Endothelial cell of umbilical vein (primary cell): ENCODE results near the gene L2HGDH. TPM values are rescaled to one million over a fixed set of nuclear protein-coding genes. Genes with fewer than 3 reads are reported as not detected.

Source experiments
- BruUV-seq: library from RNA; stranded (reverse); fragments of 400-500 nt; replicated peaks from 2 replicates; lab custom pipeline; 2021; lab: Mats Ljungman, UMichigan
- CTCF ChIA-PET: fragments of 300-600, 350-600 bp; sonication (Branson Sonifier 250); formaldehyde crosslinking; loops from one replicate; lab custom pipeline; 2021; ENCODE audit warnings: antibody characterized with exemption, inconsistent platforms; lab: Charles Lee
- POLR2A ChIA-PET: fragments of 300-600, 350-600 bp; sonication (Branson Sonifier 250); formaldehyde crosslinking; loops from one replicate; lab custom pipeline; 2021; ENCODE audit warnings: antibody characterized with exemption, inconsistent platforms; lab: Charles Lee
- DNase-seq: peaks from one replicate; pipeline ENCODE4 v3.0.0-alpha.2; 2011; ENCODE audit warnings: low read depth, low spot score
- FAIRE-seq: peaks from 2 replicates; lab custom pipeline; 2011; peaks lifted over from hg19 to GRCh38; lab: Jason Lieb, UNC
- H2AFZ ChIP-seq: 2 replicates; pipeline ENCODE4 v1.6.0; 2012; ENCODE audit warnings: low read depth, low read length, control low read depth, inconsistent platforms
- H3K27ac ChIP-seq: 2 replicates; pipeline ENCODE4 v1.5.1; 2011; ENCODE audit warnings: low read depth, mild to moderate bottlenecking, control low read depth, low read length, moderate library complexity; ENCODE audit not compliant: insufficient read depth
- H3K27me3 ChIP-seq, 2 experiments: 2 replicates each; pipeline versions ENCODE4 v1.6.0 to v1.6.1; 2011; ENCODE audit warnings: low read length in 2 of 2, mixed read lengths in 1 of 2; ENCODE audit not compliant: control insufficient read depth in 2 of 2, insufficient read depth in 2 of 2
- H3K36me3 ChIP-seq, 2 experiments: 2 replicates in 1 of 2; 3 replicates in 1 of 2; pipeline ENCODE4 v1.5.1; 2011; ENCODE audit warnings: low read length in 2 of 2, mild to moderate bottlenecking in 1 of 2, moderate library complexity in 1 of 2; ENCODE audit not compliant: control insufficient read depth in 2 of 2, insufficient read depth in 2 of 2; ENCODE audit errors: extremely low read depth in 1 of 2
- H3K4me1 ChIP-seq: 3 replicates; pipeline ENCODE4 v1.5.1; 2011; ENCODE audit warnings: mild to moderate bottlenecking, low read length; ENCODE audit not compliant: control insufficient read depth, insufficient read depth; ENCODE audit errors: extremely low read depth
- H3K4me2 ChIP-seq: 2 replicates; pipeline ENCODE4 v1.6.1; 2011; ENCODE audit warnings: low read length, control low read depth, mixed read lengths; ENCODE audit not compliant: insufficient read depth
- H3K4me3 ChIP-seq, 3 experiments: fragments of 200-600 bp in 1 of 3; sonication (generic), shearing (Covaris generic) in 1 of 3; replicated peaks in 1 of 3; 2 replicates each; pipeline ENCODE4 v1.5.1; 2011 to 2016; ENCODE audit warnings: control low read depth in 3 of 3, low read length in 3 of 3, mild to moderate bottlenecking in 2 of 3, inconsistent platforms in 1 of 3, low read depth in 1 of 3, moderate library complexity in 1 of 3; ENCODE audit not compliant: insufficient read depth in 1 of 3
- H3K79me2 ChIP-seq: 2 replicates; pipeline ENCODE4 v1.6.0; 2012; ENCODE audit warnings: low read length, inconsistent platforms; ENCODE audit not compliant: control insufficient read depth, insufficient read depth
- H3K9ac ChIP-seq: replicated peaks from 2 replicates; pipeline ENCODE3; 2011; ENCODE audit warnings: low read length, control low read depth; ENCODE audit not compliant: insufficient read depth; ENCODE audit errors: extremely low read depth
- H3K9me1 ChIP-seq: replicated peaks from 3 replicates; pipeline ENCODE4 v1.6.0; 2011; ENCODE audit warnings: mild to moderate bottlenecking, low read length; ENCODE audit not compliant: control insufficient read depth, insufficient read depth; ENCODE audit errors: extremely low read depth
- H3K9me3 ChIP-seq: replicated peaks from 2 replicates; pipeline ENCODE4 v1.5.1; 2012; ENCODE audit warnings: low read length, inconsistent platforms; ENCODE audit not compliant: control insufficient read depth, insufficient read depth
- H4K20me1 ChIP-seq: replicated peaks from 2 replicates; pipeline ENCODE3; 2011; ENCODE audit warnings: mild to moderate bottlenecking, low read length; ENCODE audit not compliant: control insufficient read depth, insufficient read depth; ENCODE audit errors: extremely low read depth
- EZH2 ChIP-seq: IDR thresholded peaks from 2 replicates; pipeline ENCODE4 v1.6.1; 2012; ENCODE audit warnings: borderline replicate concordance, low read depth, mild to moderate bottlenecking, moderate library complexity, low read length, inconsistent platforms; ENCODE audit not compliant: severe bottlenecking
- FOS ChIP-seq: IDR thresholded peaks from 2 replicates; pipeline ENCODE4 v1.6.1; 2011; ENCODE audit warnings: mild to moderate bottlenecking, low read length, moderate library complexity, borderline replicate concordance; ENCODE audit not compliant: insufficient read depth
- GATA2 ChIP-seq: IDR thresholded peaks from 2 replicates; pipeline ENCODE4 v1.7.0; 2011; ENCODE audit warnings: low read depth, mild to moderate bottlenecking, moderate library complexity, mixed read lengths, low read length; ENCODE audit not compliant: insufficient read length, insufficient read depth
- JUN ChIP-seq: IDR thresholded peaks from 2 replicates; pipeline ENCODE4 v1.6.1; 2011; ENCODE audit warnings: borderline replicate concordance, low read depth; ENCODE audit not compliant: insufficient read length, insufficient read depth
- MYC ChIP-seq: IDR thresholded peaks from one replicate; pipeline ENCODE4 v1.6.1; 2011; ENCODE audit warnings: mild to moderate bottlenecking, low read depth, low read length
- POLR2A ChIP-seq: IDR thresholded peaks from 2 replicates; pipeline ENCODE4 v1.6.1; 2012; ENCODE audit warnings: low read depth, mild to moderate bottlenecking, control low read depth, low read length
- POLR2AphosphoS5 ChIP-seq: IDR thresholded peaks from 2 replicates; pipeline ENCODE4 v1.6.1; 2012; ENCODE audit warnings: low read depth, mild to moderate bottlenecking, control low read depth, low read length, moderate library complexity; ENCODE audit not compliant: insufficient read depth
- dilution Hi-C: fragments of 300-500 bp; cut with MboI; formaldehyde crosslinking; loops from one replicate; pipeline ENCODE4 v1.15.0; 2019; ENCODE audit warnings: low sequenced_read_pairs; ENCODE audit not compliant: extremely low pct_ligation_motif_present
- intact Hi-C: fragments of 100-400 bp; cut with micrococcal nuclease; formaldehyde crosslinking; loops from one replicate; pipeline ENCODE4 v1.10.0; 2022
- polyA plus RNA-seq, 4 experiments: library from polyadenylated mRNA; depleted of rRNA in 3 of 4; stranded (reverse) in 3 of 4; unstranded in 1 of 4; fragments of >200 nt; gene quantifications; 2 replicates each; pipeline versions ENCODE4 v1.2.1 to v1.2.3, GENCODE V29; 2011 to 2012; ENCODE audit warnings: missing spikeins in 1 of 4
- total RNA-seq: library from RNA; stranded (reverse); gene quantifications from 2 replicates; pipeline ENCODE4 v1.2.3, GENCODE V29; 2021
- TF ChIP-seq, protein P1 (sequence below), 2 donors: IDR thresholded peaks; 1 replicate in 1 of 2; 2 replicates in 1 of 2; pipeline ENCODE4 v1.5.1; 2011; ENCODE audit warnings: low read length in 2 of 2, mild to moderate bottlenecking in 2 of 2, moderate library complexity in 2 of 2, control low read depth in 1 of 2, inconsistent platforms in 1 of 2, low read depth in 1 of 2; ENCODE audit not compliant: insufficient read depth in 1 of 2; ENCODE audit errors: extremely low read depth in 1 of 2
- TF ChIP-seq, protein P2 (sequence below): IDR thresholded peaks from 2 replicates; pipeline ENCODE4 v1.6.1; 2011; ENCODE audit not compliant: insufficient read depth, insufficient read length

The L2HGDH gene
- total and polyA plus RNA-seq, 2 donors (not counting 3 experiments of a cell fraction or from before 2014, with no cell fraction given) = 2.5 to 5.3 TPM

DNA sequence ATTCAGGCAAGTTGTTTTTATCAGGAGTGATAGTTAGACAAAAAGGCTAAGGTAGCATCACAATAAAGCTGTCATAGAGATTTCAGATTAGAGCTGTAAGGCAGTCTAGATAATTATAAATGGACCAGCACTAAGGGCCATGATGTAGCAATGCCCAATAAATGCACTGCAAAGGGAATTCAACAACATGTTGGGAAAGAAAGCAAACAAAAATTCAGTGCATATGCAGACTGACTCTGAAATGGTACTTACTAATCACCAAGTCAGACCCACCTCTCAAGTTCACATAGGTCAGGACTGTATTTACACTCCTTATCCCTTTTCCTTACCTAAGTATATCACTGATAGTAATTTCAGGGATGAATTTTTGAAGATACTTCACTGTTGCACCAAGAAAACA is 47.0 kb downstream of the L2HGDH start:
- no peaks in the 10 kb centered on the region for H3K79me2 ChIP-seq
- H3K4me3 ChIP-seq = no peak overlapping the region
- intact Hi-C loops (no loop called here), dilution Hi-C loops (no loop called here)
- FAIRE-seq = no peak
- POLR2A ChIA-PET = no interaction called here
- H3K27me3 ChIP-seq = no peaks in the 10 kb centered on the region
- H2AFZ ChIP-seq = no peak overlapping the region
- H3K27ac ChIP-seq = no peak overlapping the region
- no peak for DNase-seq
- H3K9me1 ChIP-seq = no peaks in the 10 kb centered on the region
- no peaks in the 10 kb centered on the region for H3K9me3 ChIP-seq
- H3K9ac ChIP-seq = no peak overlapping the region
- no peaks in the 10 kb centered on the region for H4K20me1 ChIP-seq
- H3K4me2 ChIP-seq = no peak overlapping the region
- CTCF ChIA-PET = interaction anchor here (1.1 kb wide), 1 partner anchor 15 kb away, joined by 3 read pairs; no protein-coding TSS in a partner anchor
- no TSS peak for BruUV-seq
- H3K4me1 ChIP-seq = no peaks in the 10 kb centered on the region
- no peaks in the 10 kb centered on the region for H3K36me3 ChIP-seq
- TF ChIP-seq POLR2A = no peak
- TF ChIP-seq, protein P1, sequence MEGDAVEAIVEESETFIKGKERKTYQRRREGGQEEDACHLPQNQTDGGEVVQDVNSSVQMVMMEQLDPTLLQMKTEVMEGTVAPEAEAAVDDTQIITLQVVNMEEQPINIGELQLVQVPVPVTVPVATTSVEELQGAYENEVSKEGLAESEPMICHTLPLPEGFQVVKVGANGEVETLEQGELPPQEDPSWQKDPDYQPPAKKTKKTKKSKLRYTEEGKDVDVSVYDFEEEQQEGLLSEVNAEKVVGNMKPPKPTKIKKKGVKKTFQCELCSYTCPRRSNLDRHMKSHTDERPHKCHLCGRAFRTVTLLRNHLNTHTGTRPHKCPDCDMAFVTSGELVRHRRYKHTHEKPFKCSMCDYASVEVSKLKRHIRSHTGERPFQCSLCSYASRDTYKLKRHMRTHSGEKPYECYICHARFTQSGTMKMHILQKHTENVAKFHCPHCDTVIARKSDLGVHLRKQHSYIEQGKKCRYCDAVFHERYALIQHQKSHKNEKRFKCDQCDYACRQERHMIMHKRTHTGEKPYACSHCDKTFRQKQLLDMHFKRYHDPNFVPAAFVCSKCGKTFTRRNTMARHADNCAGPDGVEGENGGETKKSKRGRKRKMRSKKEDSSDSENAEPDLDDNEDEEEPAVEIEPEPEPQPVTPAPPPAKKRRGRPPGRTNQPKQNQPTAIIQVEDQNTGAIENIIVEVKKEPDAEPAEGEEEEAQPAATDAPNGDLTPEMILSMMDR (IDR thresholded peaks at IDR 0.05; ENCODE audit: extremely low read depth in 1 of 2, insufficient read depth in 1 of 2, low read depth in 1 of 2, low read length in 2 of 2) = no peak
- no peak for TF ChIP-seq MYC
- no peak for TF ChIP-seq EZH2
- TF ChIP-seq JUN = no peak
- TF ChIP-seq POLR2AphosphoS5 = no peak
- TF ChIP-seq, protein P2, sequence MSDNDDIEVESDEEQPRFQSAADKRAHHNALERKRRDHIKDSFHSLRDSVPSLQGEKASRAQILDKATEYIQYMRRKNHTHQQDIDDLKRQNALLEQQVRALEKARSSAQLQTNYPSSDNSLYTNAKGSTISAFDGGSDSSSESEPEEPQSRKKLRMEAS = no peak
- no peak for TF ChIP-seq GATA2
- no peak for TF ChIP-seq FOS
